ENCODE measurements around the gene PHF10.

PHF10 gene

DNA sequence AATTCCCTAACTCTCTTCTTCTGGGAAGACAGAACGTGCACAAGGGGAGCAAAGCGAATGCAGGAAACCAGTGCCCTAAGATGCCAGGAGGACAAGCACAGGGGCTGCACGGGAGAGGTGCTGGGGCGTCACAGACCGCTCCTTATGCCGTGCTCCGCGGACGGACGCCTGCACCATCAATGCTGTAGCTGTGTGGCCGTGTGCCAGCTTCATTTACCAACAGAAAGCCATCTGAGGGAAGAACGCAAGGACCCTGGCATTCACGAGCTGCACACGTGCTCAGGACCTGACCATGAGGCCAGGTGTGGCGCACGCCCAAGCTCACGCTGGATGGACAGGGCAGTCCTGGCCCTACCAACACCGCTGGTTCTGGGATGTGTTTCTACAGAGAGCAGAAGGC is 57.9 kb downstream of the PHF10 start:
- DNase-seq (ENCODE audit: extremely low read depth, low read depth): no peak
- no peak for TF ChIP-seq CTCF (IDR thresholded peaks at IDR 0.05; ENCODE audit: low read depth, low read length)

- no peak for TF ChIP-seq CTCF (IDR thresholded peaks at IDR 0.05; ENCODE audit: low read depth, low read length)
- no peak for DNase-seq (ENCODE audit: extremely low read depth, low read depth)
Measured at GRCh38 chr6:169665289-169665688, 59.0 kb downstream of the PHF10 start.

- no peak for DNase-seq (ENCODE audit: extremely low read depth, low read depth)
- TF ChIP-seq CTCF (IDR thresholded peaks at IDR 0.05; ENCODE audit: low read depth, low read length): no peak
Measured at GRCh38 chr6:169664227-169664626, 60.1 kb downstream of the PHF10 start.

GRCh38 chr6:169663468-169663867 is 60.8 kb downstream of the PHF10 start:
- no peak for TF ChIP-seq CTCF (IDR thresholded peaks at IDR 0.05; ENCODE audit: low read depth, low read length)
- no peak for DNase-seq (ENCODE audit: extremely low read depth, low read depth)

DNA sequence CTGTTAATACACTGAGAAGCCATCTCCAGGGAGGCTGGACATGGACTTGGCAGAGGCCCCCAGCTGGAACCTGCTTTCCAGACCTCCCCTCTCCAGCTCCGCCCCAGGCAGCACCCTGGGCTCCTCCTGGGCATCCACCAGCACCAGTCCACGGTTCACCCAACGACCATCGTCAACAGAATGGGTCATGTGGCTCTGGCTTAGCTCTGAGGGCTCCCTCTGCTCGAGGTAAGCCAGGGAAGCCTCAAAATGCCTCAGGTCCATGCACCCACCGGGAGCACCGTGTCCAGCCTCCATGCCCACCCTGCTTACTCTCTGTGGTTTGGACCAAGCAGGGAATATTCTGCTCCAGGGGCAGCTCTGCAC is 62.9 kb downstream of the PHF10 start:
- no peak for DNase-seq (ENCODE audit: extremely low read depth, low read depth)
- TF ChIP-seq CTCF (IDR thresholded peaks at IDR 0.05; ENCODE audit: low read depth, low read length): no peak

- TF ChIP-seq CTCF (IDR thresholded peaks at IDR 0.05; ENCODE audit: low read depth, low read length): no peak
- no peak for DNase-seq (ENCODE audit: extremely low read depth, low read depth)
Measured at GRCh38 chr6:169660751-169661390, 63.4 kb downstream of the PHF10 start.

DNA sequence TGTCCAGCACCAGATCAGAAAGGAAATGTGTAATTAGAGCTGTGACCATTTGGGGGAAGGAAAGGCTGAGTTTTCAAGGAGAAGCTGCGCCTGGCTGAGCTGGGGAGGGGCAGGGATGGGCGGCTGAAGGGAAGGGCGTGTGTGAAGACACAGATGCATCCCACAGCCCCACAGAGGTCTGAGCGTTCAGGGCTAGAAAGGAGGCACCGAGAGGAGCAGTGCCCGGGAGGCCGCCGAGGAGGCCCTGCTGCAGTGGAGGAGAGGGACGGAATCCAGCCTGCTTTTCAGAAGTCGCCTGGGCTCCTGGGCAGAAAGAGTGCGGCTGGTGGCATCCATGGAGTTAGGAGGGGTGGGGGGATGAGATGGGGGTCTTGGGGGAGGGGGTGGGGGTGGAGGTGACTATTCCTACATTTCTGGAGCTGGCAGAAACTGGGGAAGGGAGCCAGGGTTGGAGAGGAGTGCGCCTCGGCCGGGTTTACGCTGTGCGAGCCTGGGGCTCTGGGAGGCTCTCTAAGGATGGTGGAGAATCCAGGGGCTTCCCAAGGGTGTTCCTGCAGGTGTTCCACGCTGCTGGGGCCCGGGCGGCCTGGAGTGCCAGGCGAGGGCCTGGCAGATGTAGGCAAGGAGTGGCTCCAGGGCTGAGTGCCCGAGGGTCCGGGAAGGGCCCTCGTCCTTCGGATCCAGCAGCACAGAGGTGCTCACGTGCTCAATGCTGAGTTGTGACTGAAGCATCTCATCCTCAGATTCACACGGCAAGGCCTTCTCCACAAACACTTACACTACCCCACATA is 64.3 kb downstream of the PHF10 start:
- TF ChIP-seq CTCF (IDR thresholded peaks at IDR 0.05; ENCODE audit: low read depth, low read length): no peak
- DNase-seq (ENCODE audit: extremely low read depth, low read depth): no peak
